Panc1 (cell line): ENCODE measurements around the gene NHLRC2. TPM values are rescaled to one million over a fixed set of nuclear protein-coding genes. Genes with fewer than 3 reads are reported as not detected.
A peak's percentile ranks its signal among the peaks of the same experiment; 100 is the strongest.

Source experiments
- ATAC-seq: fragments of 200-7000 bp; cut with Tn5 transposase; 2 replicates; pipeline ENCODE4 v1.9.1; 2020; ENCODE audit warnings: mild to moderate bottlenecking, moderate library complexity
- Bru-seq: library from RNA; stranded (reverse); fragments of 400-500 nt; gene quantifications from one replicate; lab custom pipeline; 2021; lab: Mats Ljungman, UMichigan
- BruChase-seq, 2 experiments: library from RNA; stranded (reverse); fragments of 400-500 nt; gene quantifications; one replicate each; lab custom pipeline; 2021; lab: Mats Ljungman, UMichigan
- BruUV-seq: library from RNA; stranded (reverse); fragments of 400-500 nt; replicated peaks from 2 replicates; lab custom pipeline; 2021; lab: Mats Ljungman, UMichigan
- CTCF ChIA-PET: fragments of 300-600 bp; sonication (Branson Sonifier 250); formaldehyde crosslinking; loops from one replicate; lab custom pipeline; 2022; ENCODE audit warnings: antibody characterized with exemption; lab: Charles Lee
- POLR2A ChIA-PET: fragments of 300-600 bp; sonication (Branson Sonifier 250); formaldehyde crosslinking; loops from one replicate; lab custom pipeline; 2022; ENCODE audit warnings: antibody characterized with exemption; lab: Charles Lee
- DNase-seq: peaks from one replicate; pipeline ENCODE4 v3.0.0-alpha.2; 2010; ENCODE audit warnings: low read depth, low spot score
- H3K27ac ChIP-seq: 2 replicates; pipeline ENCODE4 v1.5.1; 2011; ENCODE audit warnings: mild to moderate bottlenecking, low read length, inconsistent platforms
- H3K27me3 ChIP-seq: fragments of 200-500 bp; sonication (Bioruptor generic); 2 replicates; pipeline ENCODE4 v1.6.0; 2014; ENCODE audit warnings: low read length, inconsistent platforms; ENCODE audit not compliant: control insufficient read depth, insufficient read depth
- H3K36me3 ChIP-seq: fragments of 200-500 bp; sonication (Bioruptor generic); 2 replicates; pipeline ENCODE4 v1.5.1; 2014; ENCODE audit warnings: inconsistent platforms, mild to moderate bottlenecking, low read length, moderate library complexity; ENCODE audit not compliant: control insufficient read depth, insufficient read depth
- H3K4me1 ChIP-seq: 2 replicates; pipeline ENCODE4 v1.5.1; 2011; ENCODE audit warnings: inconsistent platforms, mild to moderate bottlenecking, low read length, moderate library complexity; ENCODE audit not compliant: control insufficient read depth, insufficient read depth
- H3K4me3 ChIP-seq, 2 experiments: 2 replicates each; pipeline ENCODE4 v1.5.1; 2011 to 2012; ENCODE audit warnings: low read depth in 2 of 2, low read length in 2 of 2, mild to moderate bottlenecking in 2 of 2, inconsistent platforms in 1 of 2, moderate library complexity in 1 of 2
- H3K9me3 ChIP-seq: fragments of 200-500 bp; sonication (Bioruptor generic); 2 replicates; pipeline ENCODE4 v1.5.1; 2014; ENCODE audit warnings: low read depth, mild to moderate bottlenecking, inconsistent platforms, low read length, moderate library complexity; ENCODE audit not compliant: control insufficient read depth, insufficient read depth
- POLR2AphosphoS5 ChIP-seq: IDR thresholded peaks from 2 replicates; pipeline ENCODE4 v1.6.1; 2012; ENCODE audit warnings: mild to moderate bottlenecking, low read depth, low read length, moderate library complexity
- SIN3A ChIP-seq: IDR thresholded peaks from 2 replicates; pipeline ENCODE4 v1.6.1; 2012; ENCODE audit warnings: low read depth, mild to moderate bottlenecking, low read length, moderate library complexity, borderline replicate concordance; ENCODE audit not compliant: insufficient read depth
- TCF7L2 ChIP-seq: IDR thresholded peaks from 2 replicates; pipeline ENCODE4 v1.6.1; 2011; ENCODE audit warnings: mild to moderate bottlenecking, low read depth, low read length, inconsistent platforms
- in situ Hi-C: cut with HindIII; loops from 2 replicates; pipeline ENCODE4 v1.10.0; 2016; ENCODE audit warnings: low sequenced_read_pairs, low pct_unique_long_range_greater_than_20kb
- intact Hi-C: fragments of 100-400 bp; cut with micrococcal nuclease; formaldehyde crosslinking; loops from one replicate; pipeline ENCODE4 v1.10.0; 2022; ENCODE audit not compliant: unreplicated experiment
- long read RNA-seq: library from polyadenylated mRNA; unstranded; transcript quantifications from one replicate; pipeline ENCODE4 v2.0.0, GENCODE V29; 2021; ENCODE audit not compliant: unreplicated experiment
- polyA plus RNA-seq: library from polyadenylated mRNA; unstranded; fragments of >200 nt; gene quantifications from one replicate; pipeline ENCODE4 v1.2.1, GENCODE V29; 2012; ENCODE audit warnings: missing spikeins; ENCODE audit not compliant: insufficient read length
- total RNA-seq: library from RNA; stranded (reverse); gene quantifications from one replicate; pipeline ENCODE4 v1.2.1, GENCODE V29; 2021; ENCODE audit not compliant: unreplicated experiment
- TF ChIP-seq, protein P1 (sequence below): fragments of 450-650 bp; IDR thresholded peaks from 2 replicates; pipeline ENCODE4 v1.5.1; 2017; ENCODE audit warnings: mild to moderate bottlenecking
- TF ChIP-seq, protein P2 (sequence below), 2 experiments: IDR thresholded peaks; 2 replicates each; pipeline ENCODE4 v1.6.1; 2011 to 2012; ENCODE audit warnings: low read depth in 2 of 2, control low read depth in 1 of 2, low read length in 1 of 2, mild to moderate bottlenecking in 1 of 2, moderate library complexity in 1 of 2; ENCODE audit not compliant: insufficient read depth in 1 of 2

NHLRC2 gene
- total RNA-seq (47.3 TPM), Bru-seq, nascent RNA (percentile 94 among the genes with signal in this experiment), BruChase-seq, experiment 1, labeled RNA remaining after a 2-hour chase (percentile 95 among the genes with signal in this experiment), BruChase-seq, experiment 2, labeled RNA remaining after a 6-hour chase (percentile 96 among the genes with signal in this experiment)
- 5.9 TPM for polyA plus RNA-seq
- long read RNA-seq, full-length matches to known transcripts: 22 of 37 reads
- long read RNA-seq, partial matches to known transcripts: 3 of 37 reads
- long read RNA-seq, other reads (novel, unspliced or antisense): 12 of 37 reads

- peak within 1 kb of the TSS; percentile 74 to 77 for H3K4me3 ChIP-seq
Observed at GRCh38 chr10:113854013-113854760, at the start of gene NHLRC2, which contains the start of gene DCLRE1A. TSS of gene NHLRC2 (plus strand) at chr10:113854661. CDS start at chr10:113854873, 212 bp downstream. TSS of gene DCLRE1A (minus strand) at chr10:113854082. CDS start at chr10:113853182, 900 bp downstream.

GRCh38 chr10:113806503-113806902 is 48.0 kb upstream of the NHLRC2 start:
- DNase-seq (no peak), ATAC-seq (no peak)
- no peak for TF ChIP-seq SIN3A
- TF ChIP-seq TCF7L2: no peak
- TF ChIP-seq POLR2AphosphoS5: no peak
- TF ChIP-seq, protein P1, sequence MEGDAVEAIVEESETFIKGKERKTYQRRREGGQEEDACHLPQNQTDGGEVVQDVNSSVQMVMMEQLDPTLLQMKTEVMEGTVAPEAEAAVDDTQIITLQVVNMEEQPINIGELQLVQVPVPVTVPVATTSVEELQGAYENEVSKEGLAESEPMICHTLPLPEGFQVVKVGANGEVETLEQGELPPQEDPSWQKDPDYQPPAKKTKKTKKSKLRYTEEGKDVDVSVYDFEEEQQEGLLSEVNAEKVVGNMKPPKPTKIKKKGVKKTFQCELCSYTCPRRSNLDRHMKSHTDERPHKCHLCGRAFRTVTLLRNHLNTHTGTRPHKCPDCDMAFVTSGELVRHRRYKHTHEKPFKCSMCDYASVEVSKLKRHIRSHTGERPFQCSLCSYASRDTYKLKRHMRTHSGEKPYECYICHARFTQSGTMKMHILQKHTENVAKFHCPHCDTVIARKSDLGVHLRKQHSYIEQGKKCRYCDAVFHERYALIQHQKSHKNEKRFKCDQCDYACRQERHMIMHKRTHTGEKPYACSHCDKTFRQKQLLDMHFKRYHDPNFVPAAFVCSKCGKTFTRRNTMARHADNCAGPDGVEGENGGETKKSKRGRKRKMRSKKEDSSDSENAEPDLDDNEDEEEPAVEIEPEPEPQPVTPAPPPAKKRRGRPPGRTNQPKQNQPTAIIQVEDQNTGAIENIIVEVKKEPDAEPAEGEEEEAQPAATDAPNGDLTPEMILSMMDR: no peak
- TF ChIP-seq, protein P2, sequence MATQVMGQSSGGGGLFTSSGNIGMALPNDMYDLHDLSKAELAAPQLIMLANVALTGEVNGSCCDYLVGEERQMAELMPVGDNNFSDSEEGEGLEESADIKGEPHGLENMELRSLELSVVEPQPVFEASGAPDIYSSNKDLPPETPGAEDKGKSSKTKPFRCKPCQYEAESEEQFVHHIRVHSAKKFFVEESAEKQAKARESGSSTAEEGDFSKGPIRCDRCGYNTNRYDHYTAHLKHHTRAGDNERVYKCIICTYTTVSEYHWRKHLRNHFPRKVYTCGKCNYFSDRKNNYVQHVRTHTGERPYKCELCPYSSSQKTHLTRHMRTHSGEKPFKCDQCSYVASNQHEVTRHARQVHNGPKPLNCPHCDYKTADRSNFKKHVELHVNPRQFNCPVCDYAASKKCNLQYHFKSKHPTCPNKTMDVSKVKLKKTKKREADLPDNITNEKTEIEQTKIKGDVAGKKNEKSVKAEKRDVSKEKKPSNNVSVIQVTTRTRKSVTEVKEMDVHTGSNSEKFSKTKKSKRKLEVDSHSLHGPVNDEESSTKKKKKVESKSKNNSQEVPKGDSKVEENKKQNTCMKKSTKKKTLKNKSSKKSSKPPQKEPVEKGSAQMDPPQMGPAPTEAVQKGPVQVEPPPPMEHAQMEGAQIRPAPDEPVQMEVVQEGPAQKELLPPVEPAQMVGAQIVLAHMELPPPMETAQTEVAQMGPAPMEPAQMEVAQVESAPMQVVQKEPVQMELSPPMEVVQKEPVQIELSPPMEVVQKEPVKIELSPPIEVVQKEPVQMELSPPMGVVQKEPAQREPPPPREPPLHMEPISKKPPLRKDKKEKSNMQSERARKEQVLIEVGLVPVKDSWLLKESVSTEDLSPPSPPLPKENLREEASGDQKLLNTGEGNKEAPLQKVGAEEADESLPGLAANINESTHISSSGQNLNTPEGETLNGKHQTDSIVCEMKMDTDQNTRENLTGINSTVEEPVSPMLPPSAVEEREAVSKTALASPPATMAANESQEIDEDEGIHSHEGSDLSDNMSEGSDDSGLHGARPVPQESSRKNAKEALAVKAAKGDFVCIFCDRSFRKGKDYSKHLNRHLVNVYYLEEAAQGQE (IDR thresholded peaks at IDR 0.05; ENCODE audit: insufficient read depth in 1 of 2, low read depth in 2 of 2, low read length in 1 of 2): no peak
- Histone ChIP-seq H3K9me3 (no peaks in the 10 kb centered on the region), H3K27ac (no peak overlapping the region), H3K4me1 (no peaks in the 10 kb centered on the region), H3K4me3 (no peak overlapping the region), H3K27me3 (peaks cover 7% of the 10 kb centered on the region; the same call in 1 of the 2 replicates), H3K36me3 (no peaks in the 10 kb centered on the region)
- BruUV-seq: no TSS peak
- intact Hi-C loops (no loop called here), in situ Hi-C loops (no loop called here)
- ChIA-PET POLR2A (interaction anchor here (0.6 to 0.7 kb wide), 2 partner anchors 370 to 1420 kb away, joined by 3 read pairs; no protein-coding TSS in a partner anchor), CTCF (interaction anchor here (0.7 kb wide), 1 partner anchor 343 kb away, joined by 6 read pairs; no protein-coding TSS in a partner anchor)

More at GRCh38 chr10:113854013-113854760, at the start of gene NHLRC2, which contains the start of gene DCLRE1A:
- no peaks in the 10 kb centered on the region for H3K27me3 ChIP-seq
- intact Hi-C loops (no loop called here), in situ Hi-C loops (no loop called here)
- DNase-seq (peak; percentile 70), ATAC-seq (peak; percentile 91)
- H3K4me1 ChIP-seq: peaks cover 32% of the 10 kb centered on the region
- no TSS peak for BruUV-seq
- POLR2A ChIA-PET: interaction anchor here (0.7 kb wide), 1 partner anchor 111 kb away, joined by 4 read pairs; no protein-coding TSS in a partner anchor
- CTCF ChIA-PET: no interaction called here
- peak; percentile 24; the same call in 1 of the 2 replicates for TF ChIP-seq SIN3A
- TF ChIP-seq, protein P1: no peak
- 0 out of 2 replicates have a peak, but pooled peaks have one; percentile 18 for TF ChIP-seq TCF7L2
- no peaks in the 10 kb centered on the region for H3K9me3 ChIP-seq
- H3K27ac ChIP-seq: peak within 1 kb of the TSS; percentile 99
- peaks cover 9% of the 10 kb centered on the region for H3K36me3 ChIP-seq
